ENCODE data around the gene SCEL. TPM values are rescaled to one million over a fixed set of nuclear protein-coding genes. Genes with fewer than 3 reads are reported as not detected.

Gene SCEL, protein sequence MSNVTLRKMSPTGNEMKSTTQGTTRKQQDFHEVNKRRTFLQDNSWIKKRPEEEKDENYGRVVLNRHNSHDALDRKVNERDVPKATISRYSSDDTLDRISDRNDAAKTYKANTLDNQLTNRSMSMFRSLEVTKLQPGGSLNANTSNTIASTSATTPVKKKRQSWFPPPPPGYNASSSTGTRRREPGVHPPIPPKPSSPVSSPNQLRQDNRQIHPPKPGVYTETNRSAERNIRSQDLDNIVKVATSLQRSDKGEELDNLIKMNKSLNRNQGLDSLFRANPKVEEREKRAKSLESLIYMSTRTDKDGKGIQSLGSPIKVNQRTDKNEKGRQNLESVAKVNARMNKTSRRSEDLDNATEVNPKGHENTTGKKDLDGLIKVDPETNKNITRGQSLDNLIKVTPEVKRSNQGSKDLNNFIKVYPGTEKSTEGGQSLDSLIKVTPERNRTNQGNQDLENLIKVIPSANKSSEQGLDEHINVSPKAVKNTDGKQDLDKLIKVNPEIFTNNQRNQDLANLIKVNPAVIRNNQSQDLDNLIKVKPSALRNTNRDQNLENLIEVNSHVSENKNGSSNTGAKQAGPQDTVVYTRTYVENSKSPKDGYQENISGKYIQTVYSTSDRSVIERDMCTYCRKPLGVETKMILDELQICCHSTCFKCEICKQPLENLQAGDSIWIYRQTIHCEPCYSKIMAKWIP
- not detected in 2 replicates for total RNA-seq

DNA sequence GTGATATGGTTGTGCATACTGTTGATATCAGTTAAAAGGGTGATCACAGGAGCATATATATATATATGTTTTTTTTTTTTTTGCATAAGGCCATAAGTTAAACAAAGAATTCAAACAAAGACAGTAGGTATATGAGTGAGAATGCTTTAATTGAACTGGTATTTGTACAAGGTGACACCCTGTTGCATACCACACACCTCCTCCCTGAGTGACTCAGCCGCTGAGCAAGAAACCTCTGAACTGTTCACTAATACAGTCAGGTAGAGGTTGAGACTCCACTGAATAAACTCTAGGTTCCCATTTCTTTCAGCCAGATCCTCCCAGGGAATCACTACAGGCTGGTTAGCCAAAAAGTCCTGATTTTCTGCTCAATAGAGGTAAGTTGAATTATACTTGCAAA is at the start of gene SCEL:
SCEL (plus strand) TSS at position 259 of the 400 bp plus-strand sequence. CDS start 20,170 bp downstream, outside the sequence.

Small RNA genes within 50 kb of the gene (small RNA-seq; reads per million reads assigned to genes)
- gene RNY3P7, result not detected
- not detected for gene SPTLC1P5

Other genes starting within 250 kb of the SCEL start
- 73.5 and 87.4 TPM in 2 replicates for gene MYCBP2, start 208.6 kb upstream of the SCEL start, total RNA-seq
- gene SLAIN1, start 162.0 kb downstream of the SCEL start, total RNA-seq, result 0.59 TPM in 1 of 2 replicates, not detected in the other